ENCODE data around the gene SMO.

Gene SMO

DNA sequence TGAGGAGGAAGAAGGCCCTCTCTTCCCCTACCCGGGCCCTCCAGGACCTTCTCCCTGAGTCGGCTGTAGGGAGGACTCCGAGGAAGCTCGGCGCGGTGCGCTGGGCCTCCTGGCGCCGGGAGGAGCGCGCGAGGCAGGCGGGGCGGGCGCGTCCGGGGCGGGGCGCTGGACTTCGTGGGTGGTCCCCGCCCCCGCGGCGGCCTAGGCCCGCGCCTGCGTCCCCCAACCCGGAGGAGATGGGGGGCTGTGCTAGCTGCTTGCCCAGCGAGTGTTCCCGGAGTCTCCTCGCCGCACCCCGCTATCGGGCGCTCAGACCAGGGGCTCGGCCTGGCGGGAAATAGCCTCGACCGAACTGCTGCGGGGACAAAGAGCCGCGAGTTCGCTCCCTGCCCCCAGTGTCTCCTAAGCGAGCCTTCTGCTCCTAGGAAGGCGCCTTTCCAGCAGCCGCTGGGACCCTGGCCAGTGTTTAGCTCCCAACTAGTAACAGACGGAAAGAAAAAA is 19.2 kb upstream of the SMO start:
- no peak for TF ChIP-seq POLR2AphosphoS5 (IDR thresholded peaks at IDR 0.05; ENCODE audit: low read depth, low read length)
- no peak for TF ChIP-seq SIN3A (IDR thresholded peaks at IDR 0.05; ENCODE audit: borderline replicate concordance, insufficient read depth, low read length)
- no peak for TF ChIP-seq REST (IDR thresholded peaks at IDR 0.05; ENCODE audit: insufficient read depth in 1 of 2, low read depth in 2 of 2, low read length in 2 of 2)
- TF ChIP-seq TAF1 (IDR thresholded peaks at IDR 0.05; ENCODE audit: borderline replicate concordance, insufficient read depth, low read length): no peak

- no peak for TF ChIP-seq POLR2AphosphoS5 (IDR thresholded peaks at IDR 0.05; ENCODE audit: low read depth, low read length)
- no peak for TF ChIP-seq SIN3A (IDR thresholded peaks at IDR 0.05; ENCODE audit: borderline replicate concordance, insufficient read depth, low read length)
- TF ChIP-seq TAF1 (IDR thresholded peaks at IDR 0.05; ENCODE audit: borderline replicate concordance, insufficient read depth, low read length): no peak
- TF ChIP-seq REST (IDR thresholded peaks at IDR 0.05; ENCODE audit: insufficient read depth in 1 of 2, low read depth in 2 of 2, low read length in 2 of 2): no peak
- TF ChIP-seq FOXP2 (optimal IDR thresholded peaks at IDR 0.05; ENCODE audit: borderline replicate concordance, extremely low read depth, extremely low read length, insufficient read depth): no peak
These were observed 18.6 kb upstream of the SMO start for GRCh38 chr7:129169686-129170440.

DNA sequence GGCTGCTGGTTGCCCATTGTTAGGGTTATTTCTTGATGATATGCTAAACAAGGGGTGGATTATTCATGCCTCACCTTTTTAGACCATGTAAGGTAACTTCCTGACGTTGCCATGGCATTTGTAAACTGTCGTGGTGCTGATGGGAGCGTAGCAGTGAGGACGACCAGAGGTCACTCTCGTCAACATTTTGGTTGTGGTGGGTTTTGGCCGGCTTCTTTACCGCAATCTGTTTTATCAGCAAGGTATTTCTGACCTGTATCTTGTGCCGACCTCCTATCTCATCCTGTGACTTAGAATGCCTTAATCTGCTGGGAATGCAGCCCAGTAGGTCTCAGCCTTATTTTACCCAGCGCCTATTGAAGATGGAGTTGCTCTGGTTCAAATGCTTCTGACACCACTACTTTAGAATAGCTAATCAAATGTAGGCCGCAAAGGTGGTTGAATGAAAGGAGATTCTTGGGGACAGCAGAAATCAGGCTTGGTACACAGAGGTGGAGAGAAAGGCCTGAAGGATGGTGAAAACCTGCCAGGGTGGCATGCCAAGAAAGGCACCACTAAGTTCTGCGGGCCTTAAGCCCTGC is 17.9 kb upstream of the SMO start:
- TF ChIP-seq POLR2AphosphoS5 (IDR thresholded peaks at IDR 0.05; ENCODE audit: low read depth, low read length) (no peak), SIN3A (IDR thresholded peaks at IDR 0.05; ENCODE audit: borderline replicate concordance, insufficient read depth, low read length) (no peak), FOXP2 (optimal IDR thresholded peaks at IDR 0.05; ENCODE audit: borderline replicate concordance, extremely low read depth, extremely low read length, insufficient read depth) (no peak)

- no peak for TF ChIP-seq FOXP2 (optimal IDR thresholded peaks at IDR 0.05; ENCODE audit: borderline replicate concordance, extremely low read depth, extremely low read length, insufficient read depth)
- no peak for TF ChIP-seq SIN3A (IDR thresholded peaks at IDR 0.05; ENCODE audit: borderline replicate concordance, insufficient read depth, low read length)
- no peak for TF ChIP-seq POLR2AphosphoS5 (IDR thresholded peaks at IDR 0.05; ENCODE audit: low read depth, low read length)
- TF ChIP-seq REST (IDR thresholded peaks at IDR 0.05; ENCODE audit: insufficient read depth in 1 of 2, low read depth in 2 of 2, low read length in 2 of 2): no peak
These were observed 11.3 kb upstream of the SMO start for GRCh38 chr7:129176916-129177710.

- TF ChIP-seq FOXP2 (optimal IDR thresholded peaks at IDR 0.05; ENCODE audit: borderline replicate concordance, extremely low read depth, extremely low read length, insufficient read depth): no peak
- TF ChIP-seq REST (IDR thresholded peaks at IDR 0.05; ENCODE audit: insufficient read depth in 1 of 2, low read depth in 2 of 2, low read length in 2 of 2): no peak
- no peak for TF ChIP-seq SIN3A (IDR thresholded peaks at IDR 0.05; ENCODE audit: borderline replicate concordance, insufficient read depth, low read length)
- no peak for TF ChIP-seq POLR2AphosphoS5 (IDR thresholded peaks at IDR 0.05; ENCODE audit: low read depth, low read length)
- TF ChIP-seq TAF1 (IDR thresholded peaks at IDR 0.05; ENCODE audit: borderline replicate concordance, insufficient read depth, low read length): no peak
These were observed 3.3 kb upstream of the SMO start for GRCh38 chr7:129184981-129185670.

All from PFSK-1 (cell line).